GM12892 (cell line): ENCODE data around the gene TYK2.

Experiments used
- DNase-seq: peaks from one replicate; pipeline ENCODE4 v3.0.0; 2011; ENCODE audit not compliant: insufficient read length
- FAIRE-seq: peaks from 2 replicates; lab custom pipeline; 2011; peaks lifted over from hg19 to GRCh38; lab: Jason Lieb, UNC
- POLR2A ChIP-seq: IDR thresholded peaks from 2 replicates; pipeline ENCODE4 v1.6.1; 2011; ENCODE audit warnings: low read depth, low read length, control low read depth
- POLR2AphosphoS5 ChIP-seq: IDR thresholded peaks from 2 replicates; pipeline ENCODE4 v1.6.1; 2011; ENCODE audit warnings: low read depth, low read length, control low read depth
- TAF1 ChIP-seq: IDR thresholded peaks from 2 replicates; pipeline ENCODE4 v1.6.1; 2011; ENCODE audit warnings: low read depth, mild to moderate bottlenecking, control low read depth, low read length, borderline replicate concordance

Gene TYK2

DNA sequence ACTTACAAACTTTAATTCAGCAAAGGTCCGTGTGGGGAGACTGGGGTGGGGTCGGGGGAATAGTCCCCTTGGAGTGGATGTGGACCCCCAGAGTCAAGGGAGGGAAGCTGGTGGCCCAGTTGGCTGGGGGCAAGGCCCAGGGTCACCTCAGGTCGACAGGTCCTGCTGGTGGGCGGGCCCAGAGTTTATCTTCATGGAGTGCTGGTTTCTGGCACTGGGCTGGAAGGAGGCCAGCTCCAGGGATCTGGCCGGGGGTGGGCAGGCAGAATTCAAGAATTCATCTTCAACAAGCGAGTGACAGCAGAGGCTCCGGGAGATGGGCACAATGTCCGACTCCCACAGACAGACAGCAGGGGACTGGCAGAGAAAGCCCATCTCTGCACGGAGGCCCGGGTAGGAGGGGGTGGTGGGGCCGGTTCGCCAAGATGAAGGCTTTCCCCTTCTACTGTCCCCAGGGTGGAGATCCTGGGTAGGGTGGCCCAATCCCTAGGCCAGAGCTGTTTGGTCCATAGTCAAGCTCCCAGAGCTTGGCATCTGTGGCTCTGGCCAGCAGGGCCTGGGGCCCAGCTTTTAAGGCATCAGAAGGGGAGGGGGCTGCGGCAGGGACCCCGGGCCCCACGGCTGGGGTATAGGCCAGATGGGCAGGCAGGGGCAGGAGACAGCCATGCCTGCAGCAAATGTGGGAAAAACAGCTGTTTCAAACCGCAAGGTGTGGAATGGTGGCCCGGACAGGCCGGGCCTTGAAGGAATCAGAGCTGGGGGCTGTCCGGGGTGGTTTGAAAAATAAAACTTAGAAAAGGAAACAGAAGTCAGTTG, 63.9 kb downstream of the TYK2 start:
- FAIRE-seq (no peak), DNase-seq (no peak)
- TF ChIP-seq POLR2AphosphoS5 (no peak), POLR2A (no peak), TAF1 (no peak)

DNA sequence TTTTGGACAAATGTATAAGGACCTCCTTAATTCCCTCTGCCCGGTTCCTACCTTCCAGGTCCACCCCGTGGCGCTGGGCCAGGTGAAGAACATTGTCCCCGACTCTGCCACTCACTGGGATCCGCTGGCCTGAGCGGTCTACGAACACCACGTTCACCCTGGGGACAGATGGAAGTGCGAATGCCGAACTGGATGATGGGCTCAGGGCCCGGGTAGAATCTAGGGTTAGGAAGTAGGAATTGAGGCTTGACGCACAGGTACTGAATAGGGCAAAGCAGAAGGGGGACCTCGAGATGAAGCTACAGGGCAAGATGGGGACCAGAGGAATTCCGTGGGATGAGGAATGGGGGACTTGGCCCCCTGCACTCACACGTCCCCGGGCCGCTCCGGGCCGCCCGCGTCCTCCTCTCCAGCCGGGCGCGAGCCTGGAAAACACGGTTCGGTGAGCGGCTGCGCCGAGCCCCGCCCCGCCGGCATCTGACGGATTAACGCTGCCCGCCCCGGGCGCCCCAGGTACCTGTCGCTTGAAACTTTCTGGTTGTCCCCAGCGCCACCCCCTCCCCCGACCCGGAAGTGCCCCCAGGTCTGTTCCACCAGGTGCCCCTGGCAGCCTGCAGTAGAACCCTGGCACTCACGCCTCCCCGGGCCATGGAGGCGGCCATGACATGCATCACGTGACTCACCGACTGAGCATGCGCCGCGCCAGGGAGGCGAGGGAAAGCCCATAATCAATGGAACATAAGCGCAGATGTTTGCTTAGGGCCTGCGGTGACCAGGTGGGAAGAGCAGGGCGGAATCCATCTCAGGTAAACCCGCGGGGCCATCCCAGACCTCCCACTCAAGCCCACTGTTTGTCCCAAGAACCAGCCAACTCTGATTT, 64.8 kb downstream of the TYK2 start, which contains the start of gene FDX2:
Gene FDX2, minus strand, starts transcription at position 681 of the 880 bp plus-strand sequence. Its CDS starts 19 bp downstream, at position 662.
- peak; percentile 99 for FAIRE-seq

DNA sequence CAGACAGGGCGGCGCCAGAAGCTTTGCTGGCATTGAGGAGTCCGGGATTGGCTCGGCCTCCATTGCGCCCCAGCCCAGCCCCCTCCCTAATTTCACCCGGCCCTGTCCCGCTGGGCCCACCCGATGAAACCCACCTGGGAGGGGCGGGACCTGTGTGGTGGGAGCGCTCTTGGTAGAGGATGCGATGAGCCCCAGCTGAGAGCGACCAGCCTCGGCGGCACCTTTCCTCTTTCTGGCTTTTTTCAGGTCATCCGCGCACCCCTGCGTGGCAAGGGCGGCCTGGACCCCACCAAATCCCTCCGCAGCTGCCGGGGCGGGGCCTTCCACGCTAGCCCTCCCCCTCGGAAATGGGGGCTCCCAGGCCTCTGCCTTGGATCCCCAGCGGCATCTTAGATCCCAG, 70.9 kb downstream of the TYK2 start, which contains the start of gene ZGLP1:
Gene ZGLP1, minus strand, starts transcription at position 393 of the 400 bp plus-strand sequence.
- FAIRE-seq (no peak), DNase-seq (no peak)
- TF ChIP-seq POLR2AphosphoS5 (no peak), POLR2A (no peak), TAF1 (no peak)

More for the DNA sequence above, 64.8 kb downstream of the TYK2 start, which contains the start of gene FDX2:
- peak; percentile 96 for DNase-seq
- TF ChIP-seq TAF1, result peak; percentile 69
- TF ChIP-seq POLR2A, result peak; percentile 95
- peak; percentile 97 for TF ChIP-seq POLR2AphosphoS5

DNA sequence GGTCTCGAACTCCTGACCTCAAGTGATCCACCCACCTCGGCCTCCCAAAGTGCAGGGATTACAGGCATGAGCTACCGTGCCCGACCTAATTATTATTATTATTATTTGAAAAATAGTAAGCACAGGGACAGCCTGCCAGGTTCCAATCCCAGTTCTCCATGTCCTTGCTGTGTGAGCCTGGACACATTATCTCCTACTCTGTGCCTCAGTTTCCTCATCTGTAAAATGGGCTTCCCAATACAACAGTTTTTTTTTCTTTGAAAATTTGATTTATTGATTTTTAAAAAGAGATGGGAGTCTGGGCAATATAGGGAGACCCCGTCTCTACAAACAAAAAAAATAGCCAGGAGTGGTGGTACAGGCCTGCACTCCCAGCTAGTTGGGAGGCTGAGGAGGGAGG, 74.0 kb downstream of the TYK2 start:
- DNase-seq (no peak), FAIRE-seq (no peak)
- TF ChIP-seq TAF1 (no peak), POLR2A (no peak), POLR2AphosphoS5 (no peak)

DNA sequence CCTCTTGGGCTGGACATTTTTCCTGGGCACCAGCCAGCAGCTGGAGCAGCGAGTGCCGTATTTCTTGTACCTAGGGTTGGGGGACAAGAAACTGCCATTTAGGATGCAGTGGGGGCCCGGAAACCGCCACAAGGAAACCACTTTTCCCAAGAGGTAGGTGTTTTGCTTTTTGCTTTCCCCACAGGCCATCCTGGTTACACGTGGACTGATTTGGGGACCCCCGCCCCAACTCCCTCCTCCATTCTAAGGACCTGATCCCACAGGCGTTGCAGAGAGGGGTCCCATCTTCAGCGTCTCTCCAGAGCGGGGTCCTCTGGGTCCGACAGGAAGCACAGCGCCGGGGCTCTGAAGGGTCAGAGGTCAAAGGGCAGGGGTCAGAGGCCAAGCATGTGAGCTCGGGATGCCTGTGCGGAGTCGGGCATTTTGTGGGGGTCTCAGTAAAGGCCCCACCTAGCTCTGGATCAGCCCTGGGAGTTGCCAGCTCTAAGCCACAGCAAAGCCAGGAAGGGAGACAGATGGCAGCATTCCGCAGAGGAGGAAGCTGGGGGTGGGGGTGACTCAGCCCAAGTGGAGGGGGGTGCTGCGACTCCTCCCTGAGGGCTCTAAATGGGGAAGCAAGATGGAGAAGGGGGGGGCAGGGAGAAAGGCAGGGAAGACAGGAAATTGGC, 75.1 kb downstream of the TYK2 start:
- DNase-seq (no peak), FAIRE-seq (no peak)
- TF ChIP-seq POLR2AphosphoS5 (no peak), POLR2A (no peak), TAF1 (no peak)
